Uterus (tissue), 4 donors: ENCODE measurements around the gene CHD2. TPM values are rescaled to one million over a fixed set of nuclear protein-coding genes. Genes with fewer than 3 reads are reported as not detected.

Source experiments
- DNase-seq, 2 donors: peaks; one replicate each; pipeline ENCODE4 v3.0.0-alpha.2; 2019 to 2020
- H3K27ac ChIP-seq, 2 donors: fragments of 200-600 bp; sonication (generic); 1 replicate in 1 of 2; 2 replicates in 1 of 2; pipeline ENCODE4 v1.5.1; 2016 to 2018
- H3K27me3 ChIP-seq, 2 donors: fragments of 200-600 bp; sonication (generic); one replicate each; pipeline ENCODE4 v1.5.1; 2018 to 2019; ENCODE audit warnings: control low read depth in 1 of 2
- H3K36me3 ChIP-seq, 2 donors: fragments of 200-600 bp; sonication (generic); one replicate each; pipeline ENCODE4 v1.5.1; 2019; ENCODE audit warnings: control low read depth in 1 of 2
- H3K4me1 ChIP-seq, 2 donors: fragments of 200-600 bp; sonication (generic); one replicate each; pipeline ENCODE4 v1.5.1; 2018 to 2019; ENCODE audit warnings: control low read depth in 1 of 2
- H3K4me3 ChIP-seq, 2 donors: fragments of 200-600 bp; sonication (generic); 1 replicate in 1 of 2; 2 replicates in 1 of 2; pipeline ENCODE4 v1.5.1; 2018 to 2019; ENCODE audit warnings: mild to moderate bottlenecking in 1 of 2
- H3K9me3 ChIP-seq, 2 donors: fragments of 200-600 bp; sonication (generic); one replicate each; pipeline ENCODE4 v1.5.1; 2019; ENCODE audit warnings: control low read depth in 1 of 2
- CTCF ChIP-seq, 4 experiments: fragments of 200-600 bp in 2 of 4; fragments of 450-650 bp in 2 of 4; sonication (generic) in 2 of 4; IDR thresholded peaks; one replicate each; pipeline ENCODE4 v1.5.1; 2016 to 2019; ENCODE audit warnings: antibody characterized with exemption in 4 of 4, mild to moderate bottlenecking in 2 of 4, moderate library complexity in 1 of 4
- POLR2A ChIP-seq, 2 donors: fragments of 450-650 bp; IDR thresholded peaks; one replicate each; pipeline ENCODE4 v1.6.1; 2016; ENCODE audit warnings: antibody characterized with exemption in 2 of 2, mild to moderate bottlenecking in 1 of 2, moderate library complexity in 1 of 2
- intact Hi-C: fragments of 100-400 bp; cut with DNase I; formaldehyde crosslinking; loops from one replicate; pipeline ENCODE4 v1.15.1; 2023; ENCODE audit warnings: low total_unique reads
- total RNA-seq, 4 donors: library from RNA; depleted of rRNA in 3 of 4; stranded (reverse); fragments of >200 nt in 3 of 4; gene quantifications; one replicate each; pipeline versions ENCODE4 v1.1.0 to v1.2.4, GENCODE V29; 2014 to 2023
- donor health status: DM: yes; HTN: yes; CAD: no.

The CHD2 gene
- total RNA-seq, 4 donors from 2014 or later = 71.0 to 166 (median 152) TPM

- H3K4me3 ChIP-seq = no peak overlapping the region
- no peaks in the 10 kb centered on the region for H3K9me3 ChIP-seq
- DNase-seq = no peak
- H3K27ac ChIP-seq = no peak overlapping the region
- no peaks in the 10 kb centered on the region for H3K36me3 ChIP-seq
- TF ChIP-seq CTCF (IDR thresholded peaks at IDR 0.05) (no peak), POLR2A (IDR thresholded peaks at IDR 0.05) (no peak)
- no peaks in the 10 kb centered on the region for H3K27me3 ChIP-seq
- no peaks in the 10 kb centered on the region for H3K4me1 ChIP-seq
- intact Hi-C loops = no loop called here
Measured at GRCh38 chr15:92938387-92938786, 38.3 kb downstream of the CHD2 start.

- Histone ChIP-seq H3K27ac (no peak overlapping the region), H3K4me1 (no peaks in the 10 kb centered on the region), H3K9me3 (no peaks in the 10 kb centered on the region), H3K4me3 (no peak overlapping the region), H3K27me3 (no peaks in the 10 kb centered on the region), H3K36me3 (no peaks in the 10 kb centered on the region)
- TF ChIP-seq CTCF (IDR thresholded peaks at IDR 0.05) = no peak
- no peak for TF ChIP-seq POLR2A (IDR thresholded peaks at IDR 0.05)
- intact Hi-C loops = no loop called here
- no peak for DNase-seq
Measured at GRCh38 chr15:92941668-92942067, 41.5 kb downstream of the CHD2 start.

- H3K27me3 ChIP-seq = no peaks in the 10 kb centered on the region
- intact Hi-C loops = no loop called here
- H3K9me3 ChIP-seq = no peaks in the 10 kb centered on the region
- H3K4me3 ChIP-seq = no peak overlapping the region
- H3K4me1 ChIP-seq = no peaks in the 10 kb centered on the region
- H3K27ac ChIP-seq = no peak overlapping the region
- no peak for DNase-seq
- H3K36me3 ChIP-seq = no peaks in the 10 kb centered on the region
- TF ChIP-seq POLR2A (IDR thresholded peaks at IDR 0.05) (no peak), CTCF (IDR thresholded peaks at IDR 0.05) (no peak)
Measured at GRCh38 chr15:92942706-92943105, 42.6 kb downstream of the CHD2 start.

GRCh38 chr15:92943581-92943980 is 43.5 kb downstream of the CHD2 start:
- H3K36me3 ChIP-seq = no peaks in the 10 kb centered on the region
- intact Hi-C loops = no loop called here
- no peak overlapping the region for H3K27ac ChIP-seq
- no peak overlapping the region for H3K4me3 ChIP-seq
- H3K4me1 ChIP-seq = no peaks in the 10 kb centered on the region
- no peak for DNase-seq
- H3K9me3 ChIP-seq = peaks cover 0 to 4% of the 10 kb centered on the region in 2 donors
- H3K27me3 ChIP-seq = no peaks in the 10 kb centered on the region
- no peak for TF ChIP-seq POLR2A (IDR thresholded peaks at IDR 0.05)
- no peak for TF ChIP-seq CTCF (IDR thresholded peaks at IDR 0.05)

- H3K4me1 ChIP-seq = no peaks in the 10 kb centered on the region
- intact Hi-C loops = no loop called here
- H3K27me3 ChIP-seq = no peaks in the 10 kb centered on the region
- TF ChIP-seq POLR2A (IDR thresholded peaks at IDR 0.05) (no peak), CTCF (IDR thresholded peaks at IDR 0.05) (no peak)
- H3K4me3 ChIP-seq = no peak overlapping the region
- no peaks in the 10 kb centered on the region for H3K36me3 ChIP-seq
- H3K27ac ChIP-seq = no peak overlapping the region
- DNase-seq = no peak
- H3K9me3 ChIP-seq = peaks cover 0 to 18% of the 10 kb centered on the region in 2 donors
Measured at GRCh38 chr15:92944946-92945521, 44.9 kb downstream of the CHD2 start.
